Tibial nerve (tissue), 4 donors: ENCODE data around the gene VAMP1. TPM values are rescaled to one million over a fixed set of nuclear protein-coding genes. Genes with fewer than 3 reads are reported as not detected.

Experiments
- DNase-seq, 2 donors: peaks; one replicate each; pipeline ENCODE4 v3.0.0-alpha.2; 2019; ENCODE audit warnings: low spot score in 2 of 2
- H3K27ac ChIP-seq, 4 donors: fragments of 200-600 bp; sonication (generic) in 3 of 4; one replicate each; pipeline ENCODE4 v1.5.1; 2017 to 2019; ENCODE audit warnings: mild to moderate bottlenecking in 1 of 4
- H3K27me3 ChIP-seq, 2 donors: fragments of 200-600 bp; sonication (generic) in 1 of 2; one replicate each; pipeline versions ENCODE4 v1.5.1 to v1.6.0; 2017 to 2019
- H3K36me3 ChIP-seq, 3 donors: fragments of 200-600 bp; sonication (generic); one replicate each; pipeline ENCODE4 v1.5.1; 2018 to 2019
- H3K4me1 ChIP-seq, 4 donors: fragments of 200-600 bp; sonication (generic) in 3 of 4; one replicate each; pipeline ENCODE4 v1.5.1; 2017 to 2019
- H3K4me3 ChIP-seq, 4 donors: fragments of 200-600 bp; sonication (generic) in 3 of 4; one replicate each; pipeline ENCODE4 v1.5.1; 2017 to 2019; ENCODE audit warnings: mild to moderate bottlenecking in 1 of 4, moderate library complexity in 1 of 4
- H3K9me3 ChIP-seq, 4 donors: fragments of 200-600 bp; sonication (generic) in 3 of 4; one replicate each; pipeline ENCODE4 v1.5.1; 2017 to 2019
- CTCF ChIP-seq, 5 experiments: fragments of 200-600 bp in 3 of 5; fragments of 450-650 bp in 2 of 5; sonication (generic) in 3 of 5; IDR thresholded peaks; one replicate each; pipeline ENCODE4 v1.5.1; 2016 to 2019; ENCODE audit warnings: antibody characterized with exemption in 5 of 5, mild to moderate bottlenecking in 3 of 5, moderate library complexity in 2 of 5
- EP300 ChIP-seq, 2 donors: sonication (generic); formaldehyde crosslinking; IDR thresholded peaks; one replicate each; pipeline ENCODE4 v1.6.1; 2017; ENCODE audit warnings: antibody characterized with exemption in 2 of 2, mild to moderate bottlenecking in 1 of 2
- POLR2A ChIP-seq, 2 donors: fragments of 450-650 bp; IDR thresholded peaks; one replicate each; pipeline ENCODE4 v1.6.1; 2017; ENCODE audit warnings: antibody characterized with exemption in 2 of 2, mild to moderate bottlenecking in 2 of 2, moderate library complexity in 2 of 2
- WGBS, 2 donors: methylation state at CpG; one replicate each; pipeline ENCODE4 v1.1.5; 2018; 5-methylcytosine and 5-hydroxymethylcytosine counted together
- total RNA-seq, 4 donors: library from RNA; depleted of rRNA; stranded (reverse); fragments of >200 nt; gene quantifications; one replicate each; pipeline ENCODE4 v1.1.0, GENCODE V29; 2016

VAMP1 gene
- total RNA-seq, 4 donors from 2014 or later, result 12.0 to 31.0 (median 19.3) TPM

- Histone ChIP-seq H3K36me3 (peaks cover 0 to 95% (median 27%) of the 10 kb centered on the region in 3 donors), H3K4me3 (no peak overlapping the region), H3K27me3 (no peaks in the 10 kb centered on the region), H3K9me3 (no peaks in the 10 kb centered on the region), H3K27ac (peak overlapping the region; percentile 18 to 70 (median 56)), H3K4me1 (peaks cover 0 to 31% (median 20%) of the 10 kb centered on the region in 4 donors)
- WGBS, 2 donors, result 58 to 59% methylated on average over 15 of the region's 15 CpGs
- TF ChIP-seq CTCF (IDR thresholded peaks at IDR 0.05), result no peak
- peak in 1 of 2 donors; percentile 23 for TF ChIP-seq EP300 (IDR thresholded peaks at IDR 0.05)
- TF ChIP-seq POLR2A (IDR thresholded peaks at IDR 0.05), result no peak
- peak in 1 of 2 donors; percentile 40 for DNase-seq
Observed at GRCh38 chr12:6461401-6462233, 8.9 kb downstream of the VAMP1 start.

- Histone ChIP-seq H3K4me1 (peaks cover 0 to 31% (median 20%) of the 10 kb centered on the region in 4 donors), H3K9me3 (no peaks in the 10 kb centered on the region), H3K4me3 (no peak overlapping the region), H3K27ac (peak overlapping the region; percentile 18 to 70 (median 56)), H3K36me3 (peaks cover 0 to 93% (median 27%) of the 10 kb centered on the region in 3 donors), H3K27me3 (no peaks in the 10 kb centered on the region)
- DNase-seq, result no peak
- TF ChIP-seq POLR2A (IDR thresholded peaks at IDR 0.05) (no peak), CTCF (IDR thresholded peaks at IDR 0.05) (no peak), EP300 (IDR thresholded peaks at IDR 0.05) (no peak)
- WGBS, 2 donors, result 81 to 82% methylated on average over 10 of the region's 10 CpGs
Observed at GRCh38 chr12:6460751-6461371, 9.6 kb downstream of the VAMP1 start.

- no peak for TF ChIP-seq CTCF (IDR thresholded peaks at IDR 0.05)
- no peak for TF ChIP-seq POLR2A (IDR thresholded peaks at IDR 0.05)
- no peak for TF ChIP-seq EP300 (IDR thresholded peaks at IDR 0.05)
- H3K36me3 ChIP-seq, result peaks cover 0 to 92% (median 25%) of the 10 kb centered on the region in 3 donors
Observed at GRCh38 chr12:6459004-6459337, 11.5 kb downstream of the VAMP1 start.

GRCh38 chr12:6458281-6459003 is 12.0 kb downstream of the VAMP1 start:
- Histone ChIP-seq H3K36me3 (peaks cover 0 to 90% (median 22%) of the 10 kb centered on the region in 3 donors), H3K27me3 (no peaks in the 10 kb centered on the region), H3K9me3 (no peaks in the 10 kb centered on the region), H3K4me3 (no peak overlapping the region), H3K27ac (no peak overlapping the region), H3K4me1 (peaks cover 0 to 23% (median 15%) of the 10 kb centered on the region in 4 donors)
- 92 to 93% methylated on average over 14 of the region's 14 CpGs for WGBS, 2 donors
- TF ChIP-seq POLR2A (IDR thresholded peaks at IDR 0.05), result no peak
- no peak for TF ChIP-seq CTCF (IDR thresholded peaks at IDR 0.05)
- no peak for TF ChIP-seq EP300 (IDR thresholded peaks at IDR 0.05)
- DNase-seq, result no peak

More at GRCh38 chr12:6459004-6459337, 11.5 kb downstream of the VAMP1 start:
- Histone ChIP-seq H3K4me1 (peaks cover 0 to 23% (median 16%) of the 10 kb centered on the region in 4 donors), H3K27me3 (no peaks in the 10 kb centered on the region), H3K27ac (no peak overlapping the region), H3K9me3 (no peaks in the 10 kb centered on the region), H3K4me3 (no peak overlapping the region)
- 97 to 100% methylated on average over 2 of the region's 2 CpGs for WGBS, 2 donors
- no peak for DNase-seq
